ENCODE measurements around the gene AHI1.

AHI1 gene

GRCh38 chr6:135522965-135523692, 25.6 kb upstream of the AHI1 start:
- DNase-seq, result peak; percentile 43 to 65

GRCh38 chr6:135521431-135521830, 23.9 kb upstream of the AHI1 start:
- DNase-seq, result no peak
- TF ChIP-seq GATA1 (IDR thresholded peaks at IDR 0.05; ENCODE audit: low read depth, low read length), result no peak
- no peak for TF ChIP-seq POLR2A (IDR thresholded peaks at IDR 0.05; ENCODE audit: low read length)

More at GRCh38 chr6:135522965-135523692, 25.6 kb upstream of the AHI1 start:
- TF ChIP-seq POLR2A (IDR thresholded peaks at IDR 0.05; ENCODE audit: low read length), result no peak

GRCh38 chr6:135520781-135521180, 23.2 kb upstream of the AHI1 start:
- TF ChIP-seq POLR2A (IDR thresholded peaks at IDR 0.05; ENCODE audit: low read length), result no peak
- no peak for TF ChIP-seq GATA1 (IDR thresholded peaks at IDR 0.05; ENCODE audit: low read depth, low read length)

GRCh38 chr6:135519348-135519747, 21.8 kb upstream of the AHI1 start:
- TF ChIP-seq POLR2A (IDR thresholded peaks at IDR 0.05; ENCODE audit: low read length) (no peak), GATA1 (IDR thresholded peaks at IDR 0.05; ENCODE audit: low read depth, low read length) (no peak)
- DNase-seq, result no peak

More at GRCh38 chr6:135520781-135521180, 23.2 kb upstream of the AHI1 start:
- no peak for DNase-seq

GRCh38 chr6:135517527-135517926, 20.0 kb upstream of the AHI1 start:
- DNase-seq, result no peak
- no peak for TF ChIP-seq GATA1 (IDR thresholded peaks at IDR 0.05; ENCODE audit: low read depth, low read length)
- TF ChIP-seq POLR2A (IDR thresholded peaks at IDR 0.05; ENCODE audit: low read length), result no peak

- TF ChIP-seq GATA1 (IDR thresholded peaks at IDR 0.05; ENCODE audit: low read depth, low read length) (no peak), POLR2A (IDR thresholded peaks at IDR 0.05; ENCODE audit: low read length) (no peak)
- DNase-seq, result no peak
These were observed 17.2 kb upstream of the AHI1 start for GRCh38 chr6:135514706-135515105.

GRCh38 chr6:135506270-135506997, 8.9 kb upstream of the AHI1 start:
- TF ChIP-seq GATA1 (IDR thresholded peaks at IDR 0.05; ENCODE audit: low read depth, low read length) (no peak), POLR2A (IDR thresholded peaks at IDR 0.05; ENCODE audit: low read length) (no peak)
- DNase-seq, result peak; percentile 65 to 73

GRCh38 chr6:135505648-135506047, 8.1 kb upstream of the AHI1 start:
- no peak for DNase-seq
- TF ChIP-seq POLR2A (IDR thresholded peaks at IDR 0.05; ENCODE audit: low read length) (no peak), GATA1 (IDR thresholded peaks at IDR 0.05; ENCODE audit: low read depth, low read length) (no peak)

GRCh38 chr6:135505222-135505621, 7.7 kb upstream of the AHI1 start:
- TF ChIP-seq GATA1 (IDR thresholded peaks at IDR 0.05; ENCODE audit: low read depth, low read length), result no peak
- no peak for TF ChIP-seq POLR2A (IDR thresholded peaks at IDR 0.05; ENCODE audit: low read length)
- DNase-seq, result no peak

- no peak for DNase-seq
- TF ChIP-seq POLR2A (IDR thresholded peaks at IDR 0.05; ENCODE audit: low read length) (no peak), GATA1 (IDR thresholded peaks at IDR 0.05; ENCODE audit: low read depth, low read length) (no peak)
These were observed 7.2 kb upstream of the AHI1 start for GRCh38 chr6:135504734-135505133.

- TF ChIP-seq GATA1 (IDR thresholded peaks at IDR 0.05; ENCODE audit: low read depth, low read length), result no peak
- TF ChIP-seq POLR2A (IDR thresholded peaks at IDR 0.05; ENCODE audit: low read length), result no peak
- peak; percentile 27 to 64 for DNase-seq
These were observed 6.3 kb upstream of the AHI1 start for GRCh38 chr6:135503703-135504475.

GRCh38 chr6:135499441-135500340, 2.2 kb upstream of the AHI1 start:
- DNase-seq, result no peak
- TF ChIP-seq POLR2A (IDR thresholded peaks at IDR 0.05; ENCODE audit: low read length) (no peak), GATA1 (IDR thresholded peaks at IDR 0.05; ENCODE audit: low read depth, low read length) (no peak)

- peak; percentile 25 for TF ChIP-seq POLR2A (IDR thresholded peaks at IDR 0.05; ENCODE audit: low read length)
- TF ChIP-seq GATA1 (IDR thresholded peaks at IDR 0.05; ENCODE audit: low read depth, low read length), result no peak
- peak; percentile 65 to 77 for DNase-seq
These were observed 773 bp upstream of the AHI1 start for GRCh38 chr6:135498185-135498841.
